SK-N-MC (cell line): ENCODE results near the gene VKORC1L1.

ENCODE experiments used
- DNase-seq: peaks from one replicate; pipeline ENCODE4 v3.0.0-alpha.2; 2011; ENCODE audit warnings: low read depth, low spot score
- H3K27ac ChIP-seq: fragments of 200-600 bp; sonication (generic); 2 replicates; pipeline ENCODE4 v1.5.1; 2016; ENCODE audit warnings: mixed run types
- H3K36me3 ChIP-seq: fragments of 200-600 bp; sonication (generic); 2 replicates; pipeline ENCODE4 v1.6.1; 2017; ENCODE audit warnings: antibody characterized with exemption, low read length, mixed read lengths; ENCODE audit not compliant: insufficient read depth
- H3K4me3 ChIP-seq: fragments of 200-600 bp; sonication (generic); 2 replicates; pipeline ENCODE4 v1.5.1; 2016
- H3K9ac ChIP-seq: fragments of 200-600 bp; sonication (generic); 2 replicates; pipeline ENCODE4 v1.8.0; 2017; ENCODE audit warnings: mixed run types, mixed read lengths; ENCODE audit not compliant: insufficient read length
- H3K9me3 ChIP-seq: fragments of 200-600 bp; sonication (generic); 2 replicates; pipeline ENCODE4 v1.6.1; 2017; ENCODE audit warnings: low read depth, mild to moderate bottlenecking, antibody characterized with exemption, low read length, moderate library complexity, mixed read lengths
- EZH2 ChIP-seq: fragments of 200-600 bp; sonication (generic); IDR thresholded peaks from one replicate; pipeline ENCODE4 v1.6.1; 2017; ENCODE audit warnings: antibody characterized with exemption
- FOXP2 ChIP-seq: optimal IDR thresholded peaks from 2 replicates; pipeline ENCODE3; 2011; ENCODE audit warnings: mild to moderate bottlenecking, moderate library complexity; ENCODE audit not compliant: insufficient read depth; ENCODE audit errors: extremely low read length, control extremely low read depth
- POLR2AphosphoS5 ChIP-seq: IDR thresholded peaks from 2 replicates; pipeline ENCODE4 v1.6.1; 2012; ENCODE audit warnings: mild to moderate bottlenecking, low read depth, low read length, borderline replicate concordance

Gene VKORC1L1

DNA sequence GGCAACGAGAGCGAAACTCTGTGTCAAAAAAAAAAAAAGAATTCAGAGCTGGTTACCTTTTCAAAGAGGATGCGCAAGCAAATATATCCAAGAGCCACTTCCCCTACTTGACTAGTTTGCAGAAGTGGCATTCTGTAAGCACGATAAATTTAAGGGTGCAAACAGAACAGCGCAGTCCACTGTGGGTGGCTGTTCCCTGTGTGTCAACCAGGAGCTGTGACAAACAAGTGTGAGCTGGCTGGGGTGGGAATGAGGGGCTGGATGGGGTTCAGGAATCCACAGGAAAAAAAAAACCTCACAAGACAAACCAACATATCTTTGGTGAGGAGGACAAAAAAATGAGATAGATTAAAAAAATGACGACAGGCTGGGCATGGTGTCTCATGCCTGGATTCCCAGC, 93.3 kb downstream of the VKORC1L1 start:
- Histone ChIP-seq H3K27ac (no peak overlapping the region), H3K36me3 (peaks cover 88% of the 10 kb centered on the region), H3K9me3 (no peaks in the 10 kb centered on the region), H3K9ac (no peak overlapping the region), H3K4me3 (no peak overlapping the region)
- TF ChIP-seq POLR2AphosphoS5: no peak
- no peak for TF ChIP-seq EZH2
- TF ChIP-seq FOXP2: no peak
- DNase-seq: no peak

DNA sequence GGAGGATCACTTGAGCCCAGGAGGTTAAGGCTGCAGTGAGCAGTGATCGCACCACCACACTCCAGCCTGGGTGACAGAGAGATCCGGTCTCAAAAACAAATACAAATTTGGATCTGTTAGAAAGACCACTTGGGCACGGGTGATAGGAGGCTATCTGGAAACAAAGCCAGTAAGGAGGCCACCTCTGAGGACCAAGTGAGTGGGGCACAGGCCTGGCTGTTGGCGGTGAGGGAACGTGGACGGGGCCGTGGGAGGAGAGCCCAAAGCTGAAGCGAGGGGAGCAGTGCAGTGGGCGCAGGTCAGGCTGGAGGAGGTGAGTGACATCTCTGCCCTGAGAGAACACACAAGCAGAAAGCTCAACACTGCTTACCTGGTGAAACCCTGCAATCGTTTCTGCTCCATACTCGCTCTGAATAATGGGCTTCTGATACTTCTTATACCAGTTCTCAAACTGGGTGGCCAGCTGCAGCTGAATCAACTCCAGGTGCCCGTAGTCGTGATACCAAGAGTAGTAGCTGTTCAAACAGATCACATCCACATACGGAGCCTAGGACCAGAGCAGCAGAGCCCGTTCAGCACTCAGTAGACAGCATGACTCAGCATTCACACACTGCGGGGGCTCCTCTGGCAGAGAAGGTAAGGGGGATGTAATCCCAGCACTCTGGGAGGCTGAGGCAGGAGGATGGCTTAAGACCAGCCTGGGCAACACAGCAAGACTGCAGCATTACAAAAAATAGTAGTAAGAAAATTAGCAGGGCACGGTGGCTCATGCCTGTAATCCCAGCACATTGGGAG, 94.7 kb downstream of the VKORC1L1 start:
- Histone ChIP-seq H3K9me3 (no peaks in the 10 kb centered on the region), H3K4me3 (no peak overlapping the region), H3K36me3 (peaks cover 84% of the 10 kb centered on the region), H3K27ac (no peak overlapping the region), H3K9ac (no peak overlapping the region)
- DNase-seq: no peak
- TF ChIP-seq EZH2 (no peak), POLR2AphosphoS5 (no peak), FOXP2 (no peak)

GRCh38 chr7:65968256-65969185, 95.6 kb downstream of the VKORC1L1 start:
- DNase-seq: no peak
- Histone ChIP-seq H3K9ac (no peak overlapping the region), H3K27ac (no peak overlapping the region), H3K9me3 (no peaks in the 10 kb centered on the region), H3K36me3 (peaks cover 86% of the 10 kb centered on the region), H3K4me3 (no peak overlapping the region)
- TF ChIP-seq FOXP2 (no peak), EZH2 (no peak), POLR2AphosphoS5 (no peak)

GRCh38 chr7:65971021-65971420, 98.1 kb downstream of the VKORC1L1 start:
- TF ChIP-seq POLR2AphosphoS5 (no peak), EZH2 (no peak), FOXP2 (no peak)
- no peak for DNase-seq
- H3K9me3 ChIP-seq: no peaks in the 10 kb centered on the region
- no peak overlapping the region for H3K4me3 ChIP-seq
- no peak overlapping the region for H3K27ac ChIP-seq
- no peak overlapping the region for H3K9ac ChIP-seq
- H3K36me3 ChIP-seq: peaks cover 84% of the 10 kb centered on the region

GRCh38 chr7:65972976-65973375, 100.1 kb downstream of the VKORC1L1 start:
- Histone ChIP-seq H3K9ac (no peak overlapping the region), H3K36me3 (peaks cover 71% of the 10 kb centered on the region), H3K27ac (no peak overlapping the region), H3K9me3 (no peaks in the 10 kb centered on the region), H3K4me3 (no peak overlapping the region)
- DNase-seq: no peak
- TF ChIP-seq EZH2 (no peak), POLR2AphosphoS5 (no peak), FOXP2 (no peak)

GRCh38 chr7:65974191-65974801, 101.4 kb downstream of the VKORC1L1 start:
- TF ChIP-seq POLR2AphosphoS5: no peak
- no peak for TF ChIP-seq EZH2
- TF ChIP-seq FOXP2: no peak

DNA sequence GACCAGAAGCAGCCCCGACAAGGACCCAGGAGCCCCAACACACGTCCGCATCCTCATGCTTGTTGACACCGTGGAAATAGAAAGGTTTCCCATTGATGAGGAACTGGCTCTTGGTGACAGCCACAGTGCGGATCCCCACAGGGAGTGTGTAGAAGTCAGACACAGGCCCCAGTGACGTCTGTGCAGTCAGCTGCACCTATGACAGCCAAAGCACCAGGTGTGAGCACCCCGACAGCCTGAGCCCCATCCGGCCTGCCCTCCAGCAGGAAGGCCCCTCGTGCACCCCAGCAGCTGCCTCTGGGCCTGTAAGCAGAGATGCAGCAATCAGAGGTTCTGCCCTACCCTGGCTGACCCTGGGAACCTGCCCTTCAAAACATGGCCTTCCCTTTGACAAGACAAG, 102.0 kb downstream of the VKORC1L1 start:
- H3K4me3 ChIP-seq: no peak overlapping the region
- no peaks in the 10 kb centered on the region for H3K9me3 ChIP-seq
- TF ChIP-seq FOXP2 (no peak), EZH2 (no peak), POLR2AphosphoS5 (no peak)
- DNase-seq: no peak
- peaks cover 62% of the 10 kb centered on the region for H3K36me3 ChIP-seq
- H3K27ac ChIP-seq: no peak overlapping the region
- no peak overlapping the region for H3K9ac ChIP-seq

More at GRCh38 chr7:65974191-65974801, 101.4 kb downstream of the VKORC1L1 start:
- DNase-seq: no peak
- H3K36me3 ChIP-seq: peaks cover 63% of the 10 kb centered on the region
- no peak overlapping the region for H3K27ac ChIP-seq
- H3K9ac ChIP-seq: no peak overlapping the region
- no peak overlapping the region for H3K4me3 ChIP-seq
- H3K9me3 ChIP-seq: no peaks in the 10 kb centered on the region

GRCh38 chr7:65975814-65976445, 103.1 kb downstream of the VKORC1L1 start:
- TF ChIP-seq EZH2 (no peak), FOXP2 (no peak), POLR2AphosphoS5 (no peak)
- Histone ChIP-seq H3K36me3 (peaks cover 60% of the 10 kb centered on the region), H3K9ac (no peak overlapping the region), H3K27ac (no peak overlapping the region), H3K9me3 (no peaks in the 10 kb centered on the region), H3K4me3 (no peak overlapping the region)
- DNase-seq: no peak
